Measurements from ENCODE around the gene CENPU. TPM values are rescaled to one million over a fixed set of nuclear protein-coding genes. Genes with fewer than 3 reads are reported as not detected.

CENPU gene
- total RNA-seq, 2 donors from 2014 or later: 11.4 to 28.1 TPM

DNA sequence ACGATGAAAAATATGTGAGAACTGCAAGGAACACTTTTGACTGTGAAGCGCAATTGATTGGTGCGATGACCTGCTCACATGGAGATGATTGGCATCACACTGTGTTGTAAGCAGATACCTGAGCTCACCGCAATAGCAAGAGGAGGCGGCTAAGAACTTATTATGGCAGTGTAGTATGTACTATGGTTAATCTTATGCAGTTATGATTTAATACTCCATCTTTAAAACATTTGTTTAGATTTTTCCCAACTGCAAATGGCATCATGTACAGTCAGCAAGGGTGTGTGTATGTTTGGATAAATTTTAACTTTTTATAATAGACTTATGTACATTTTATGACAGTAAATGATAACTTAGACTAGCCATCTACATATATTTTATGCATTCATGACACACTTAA is 58.9 kb downstream of the CENPU start:
- Histone ChIP-seq H3K27me3 (no peaks in the 10 kb centered on the region), H3K27ac (no peak overlapping the region), H3K9ac (ENCODE audit: low read depth in 2 of 2, low read length in 2 of 2) (no peak overlapping the region), H3K4me1 (no peaks in the 10 kb centered on the region), H3K36me3 (no peaks in the 10 kb centered on the region), H3K4me3 (no peak overlapping the region), H3K9me3 (no peaks in the 10 kb centered on the region)
- no peak for DNase-seq
- intact Hi-C loops (cut with DNase I): no loop called here
- TF ChIP-seq, protein P1, sequence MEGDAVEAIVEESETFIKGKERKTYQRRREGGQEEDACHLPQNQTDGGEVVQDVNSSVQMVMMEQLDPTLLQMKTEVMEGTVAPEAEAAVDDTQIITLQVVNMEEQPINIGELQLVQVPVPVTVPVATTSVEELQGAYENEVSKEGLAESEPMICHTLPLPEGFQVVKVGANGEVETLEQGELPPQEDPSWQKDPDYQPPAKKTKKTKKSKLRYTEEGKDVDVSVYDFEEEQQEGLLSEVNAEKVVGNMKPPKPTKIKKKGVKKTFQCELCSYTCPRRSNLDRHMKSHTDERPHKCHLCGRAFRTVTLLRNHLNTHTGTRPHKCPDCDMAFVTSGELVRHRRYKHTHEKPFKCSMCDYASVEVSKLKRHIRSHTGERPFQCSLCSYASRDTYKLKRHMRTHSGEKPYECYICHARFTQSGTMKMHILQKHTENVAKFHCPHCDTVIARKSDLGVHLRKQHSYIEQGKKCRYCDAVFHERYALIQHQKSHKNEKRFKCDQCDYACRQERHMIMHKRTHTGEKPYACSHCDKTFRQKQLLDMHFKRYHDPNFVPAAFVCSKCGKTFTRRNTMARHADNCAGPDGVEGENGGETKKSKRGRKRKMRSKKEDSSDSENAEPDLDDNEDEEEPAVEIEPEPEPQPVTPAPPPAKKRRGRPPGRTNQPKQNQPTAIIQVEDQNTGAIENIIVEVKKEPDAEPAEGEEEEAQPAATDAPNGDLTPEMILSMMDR (IDR thresholded peaks at IDR 0.05): no peak

DNA sequence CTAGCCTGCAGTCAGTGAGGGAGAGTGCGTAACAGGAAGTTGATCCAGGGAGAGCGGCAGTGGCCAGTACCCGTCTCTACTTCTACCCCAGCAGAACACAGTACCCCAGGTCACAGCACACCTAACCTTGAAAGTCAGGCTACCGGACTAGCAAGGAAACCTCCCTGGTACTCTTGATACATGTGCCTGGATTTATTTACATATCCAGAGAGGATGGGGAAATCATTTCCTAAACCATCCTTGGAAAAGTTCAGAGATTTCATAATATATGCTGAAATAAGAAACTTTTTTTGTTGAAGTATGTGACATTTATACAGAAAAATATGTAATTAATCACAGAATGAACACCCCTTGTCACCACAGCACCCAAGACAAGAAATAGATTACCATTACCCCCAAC is 59.9 kb downstream of the CENPU start:
- H3K9ac ChIP-seq (ENCODE audit: low read depth in 2 of 2, low read length in 2 of 2): no peak overlapping the region
- no peak overlapping the region for H3K27ac ChIP-seq
- intact Hi-C loops (cut with DNase I): no loop called here
- no peak overlapping the region for H3K4me3 ChIP-seq
- H3K36me3 ChIP-seq: no peaks in the 10 kb centered on the region
- no peaks in the 10 kb centered on the region for H3K27me3 ChIP-seq
- H3K9me3 ChIP-seq: no peaks in the 10 kb centered on the region
- DNase-seq: no peak
- H3K4me1 ChIP-seq: no peaks in the 10 kb centered on the region
- TF ChIP-seq, protein P1 (IDR thresholded peaks at IDR 0.05): no peak

DNA sequence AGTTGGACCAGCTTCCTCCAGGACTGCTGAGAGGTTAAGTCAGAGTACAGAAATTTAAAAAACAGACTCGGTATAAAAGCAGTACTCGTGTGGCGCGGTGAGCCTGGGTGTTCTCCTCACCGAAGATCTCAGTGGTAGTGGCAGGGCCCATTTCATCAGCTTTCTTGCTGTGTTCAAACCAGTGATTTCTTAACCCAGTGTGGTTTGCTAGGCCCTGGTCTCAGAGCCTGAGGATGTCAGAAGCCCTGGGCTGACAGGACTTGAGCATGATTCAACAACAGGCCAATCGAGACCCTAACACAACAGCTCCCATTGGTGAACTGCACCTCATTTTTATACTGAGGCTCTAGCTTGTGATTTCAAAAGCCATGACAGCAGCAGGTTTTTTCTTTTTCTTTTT is 61.2 kb downstream of the CENPU start:
- Histone ChIP-seq H3K9me3 (no peaks in the 10 kb centered on the region), H3K4me3 (no peak overlapping the region), H3K4me1 (no peaks in the 10 kb centered on the region), H3K27me3 (no peaks in the 10 kb centered on the region), H3K36me3 (no peaks in the 10 kb centered on the region), H3K27ac (no peak overlapping the region), H3K9ac (ENCODE audit: low read depth in 2 of 2, low read length in 2 of 2) (no peak overlapping the region)
- no peak for DNase-seq
- TF ChIP-seq, protein P1 (IDR thresholded peaks at IDR 0.05): no peak
- intact Hi-C loops (cut with DNase I): no loop called here

DNA sequence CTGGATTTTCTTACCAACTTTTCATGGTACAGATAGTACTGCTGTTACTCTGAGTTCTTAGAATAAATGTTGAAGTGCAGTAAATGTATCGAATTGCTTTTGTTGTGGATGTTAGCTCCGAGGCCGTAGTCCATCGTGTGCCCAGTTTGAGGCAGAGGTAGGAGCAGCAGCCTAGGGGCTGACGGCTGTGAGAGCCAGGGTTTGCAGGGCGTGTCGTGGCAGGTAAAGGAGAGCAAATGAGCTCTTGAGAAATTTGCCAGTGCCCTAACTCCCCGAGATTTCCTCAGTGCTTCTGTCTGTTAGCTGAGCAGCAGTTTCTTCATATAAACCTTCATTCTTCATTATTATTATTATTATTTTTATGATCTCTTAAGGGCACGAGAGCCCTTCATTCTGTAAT is 62.8 kb downstream of the CENPU start:
- DNase-seq: no peak
- intact Hi-C loops (cut with DNase I): no loop called here
- H3K36me3 ChIP-seq: no peaks in the 10 kb centered on the region
- no peak overlapping the region for H3K27ac ChIP-seq
- TF ChIP-seq, protein P1 (IDR thresholded peaks at IDR 0.05): no peak
- peak overlapping the region in 1 of 2 donors; percentile 46 for H3K9ac ChIP-seq (ENCODE audit: low read depth in 2 of 2, low read length in 2 of 2)
- H3K27me3 ChIP-seq: no peaks in the 10 kb centered on the region
- no peaks in the 10 kb centered on the region for H3K9me3 ChIP-seq
- H3K4me1 ChIP-seq: no peaks in the 10 kb centered on the region
- H3K4me3 ChIP-seq: no peak overlapping the region

DNA sequence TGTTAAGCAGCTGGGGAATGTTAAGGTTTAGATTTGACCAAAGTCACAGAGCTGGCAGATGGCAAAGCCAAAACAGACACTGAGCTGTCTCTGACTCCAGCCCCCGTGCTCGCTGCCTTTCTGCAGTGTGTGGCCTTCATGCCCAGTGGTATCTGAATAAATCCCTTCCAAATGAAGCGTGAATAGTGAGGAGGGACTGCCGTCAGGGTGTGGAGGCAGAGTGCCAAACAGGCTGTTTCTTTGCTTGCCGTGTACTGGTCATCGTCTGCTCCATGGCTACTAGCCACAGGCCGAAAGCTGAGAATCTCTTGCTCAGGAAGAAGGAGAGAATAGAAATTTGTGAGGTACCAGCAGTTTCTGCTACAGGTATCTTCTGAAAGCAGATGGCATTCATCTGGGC is 64.6 kb downstream of the CENPU start:
- Histone ChIP-seq H3K4me3 (no peak overlapping the region), H3K27me3 (no peaks in the 10 kb centered on the region), H3K27ac (no peak overlapping the region), H3K9ac (ENCODE audit: low read depth in 2 of 2, low read length in 2 of 2) (peak overlapping the region in 1 of 2 donors; percentile 26), H3K4me1 (no peaks in the 10 kb centered on the region), H3K36me3 (no peaks in the 10 kb centered on the region), H3K9me3 (no peaks in the 10 kb centered on the region)
- intact Hi-C loops (cut with DNase I): no loop called here
- no peak for DNase-seq
- TF ChIP-seq, protein P1 (IDR thresholded peaks at IDR 0.05): no peak
